OCI-LY7 (cell line): Measurements from ENCODE around the gene GAMT. TPM values are rescaled to one million over a fixed set of nuclear protein-coding genes. Genes with fewer than 3 reads are reported as not detected.

Experiments
- BruUV-seq: library from RNA; stranded (reverse); fragments of 400-500 nt; replicated peaks from 2 replicates; lab custom pipeline; 2021; lab: Mats Ljungman, UMichigan
- CTCF ChIA-PET: fragments of 300-600 bp; sonication (Branson Sonifier 250); formaldehyde crosslinking; loops from one replicate; lab custom pipeline; 2022; ENCODE audit warnings: antibody characterized with exemption; ENCODE audit not compliant: unreplicated experiment; lab: Charles Lee
- POLR2A ChIA-PET: fragments of 300-600 bp; sonication (Branson Sonifier 250); formaldehyde crosslinking; loops from one replicate; lab custom pipeline; 2022; ENCODE audit warnings: antibody characterized with exemption; lab: Charles Lee
- DNase-seq: peaks from one replicate; pipeline ENCODE4 v3.0.0-alpha.2; 2015; ENCODE audit warnings: low spot score
- H2AFZ ChIP-seq: fragments of 200-600 bp; sonication (generic), shearing (Covaris generic); 2 replicates; pipeline ENCODE4 v1.6.1; 2014; ENCODE audit warnings: mild to moderate bottlenecking, antibody characterized with exemption, low read length, moderate library complexity
- H3K27ac ChIP-seq: fragments of 200-600 bp; sonication (generic); 2 replicates; pipeline ENCODE4 v1.5.1; 2014; ENCODE audit warnings: mixed run types, low read depth, mild to moderate bottlenecking, moderate library complexity, low read length, inconsistent platforms; ENCODE audit not compliant: poor library complexity, severe bottlenecking
- H3K36me3 ChIP-seq: fragments of 200-600 bp; sonication (generic); 2 replicates; pipeline ENCODE4 v1.6.1; 2014; ENCODE audit warnings: mild to moderate bottlenecking, antibody characterized with exemption, low read length, moderate library complexity, mixed read lengths; ENCODE audit not compliant: insufficient read depth
- H3K4me1 ChIP-seq: fragments of 200-600 bp; sonication (generic); 2 replicates; pipeline ENCODE4 v1.5.1; 2014; ENCODE audit warnings: mild to moderate bottlenecking, low read length; ENCODE audit not compliant: insufficient read depth, poor library complexity, severe bottlenecking
- H3K4me2 ChIP-seq: fragments of 200-600 bp; sonication (generic); 2 replicates; pipeline ENCODE4 v1.6.1; 2014; ENCODE audit warnings: mild to moderate bottlenecking, low read length
- H3K4me3 ChIP-seq: fragments of 200-600 bp; sonication (generic); 2 replicates; pipeline ENCODE4 v1.5.1; 2014; ENCODE audit warnings: mild to moderate bottlenecking, low read depth, low read length; ENCODE audit not compliant: poor library complexity, severe bottlenecking
- H3K79me2 ChIP-seq: fragments of 200-600 bp; sonication (generic); 2 replicates; pipeline ENCODE4 v1.6.1; 2016; ENCODE audit warnings: low read depth, mild to moderate bottlenecking, low read length, moderate library complexity, mixed read lengths; ENCODE audit not compliant: insufficient read depth
- H3K9me2 ChIP-seq: fragments of 200-600 bp; sonication (generic); 2 replicates; pipeline ENCODE4 v1.6.1; 2016; ENCODE audit warnings: mild to moderate bottlenecking, low read length, mixed read lengths; ENCODE audit not compliant: insufficient read depth
- H3K9me3 ChIP-seq: fragments of 200-600 bp; sonication (generic); 2 replicates; pipeline ENCODE4 v1.6.1; 2014; ENCODE audit warnings: mild to moderate bottlenecking, mixed run types, low read length, mixed read lengths
- H4K20me1 ChIP-seq: fragments of 200-600 bp; sonication (generic); 2 replicates; pipeline ENCODE4 v1.6.1; 2014; ENCODE audit warnings: mild to moderate bottlenecking, antibody characterized with exemption, low read length, moderate library complexity, mixed read lengths; ENCODE audit not compliant: insufficient read depth
- EZH2phosphoT487 ChIP-seq: fragments of 200-600 bp; sonication (generic); IDR thresholded peaks from 2 replicates; pipeline ENCODE4 v1.6.1; 2018; ENCODE audit warnings: low read depth, borderline replicate concordance, mild to moderate bottlenecking, mixed run types, antibody characterized with exemption, low read length, moderate library complexity, mixed read lengths
- intact Hi-C: fragments of 100-400 bp; cut with micrococcal nuclease; formaldehyde crosslinking; loops from one replicate; pipeline ENCODE4 v1.10.0; 2022; ENCODE audit not compliant: unreplicated experiment
- total RNA-seq, 2 experiments: library from RNA; depleted of rRNA in 1 of 2; stranded (reverse); fragments of >200 nt in 1 of 2; shearing (Covaris generic) in 1 of 2; gene quantifications; 2 replicates each; pipeline ENCODE4 v1.2.3, GENCODE V29; 2014 to 2022
- TF ChIP-seq, protein P1 (sequence below): fragments of 200-600 bp; sonication (generic); conservative IDR thresholded peaks from 2 replicates; pipeline ENCODE4 v1.5.1; 2014; ENCODE audit warnings: mild to moderate bottlenecking, antibody characterized with exemption, low read length, moderate library complexity, mixed read lengths

GAMT gene
- total RNA-seq, 2 experiments from 2014 or later: 14.4 to 27.5 TPM

DNA sequence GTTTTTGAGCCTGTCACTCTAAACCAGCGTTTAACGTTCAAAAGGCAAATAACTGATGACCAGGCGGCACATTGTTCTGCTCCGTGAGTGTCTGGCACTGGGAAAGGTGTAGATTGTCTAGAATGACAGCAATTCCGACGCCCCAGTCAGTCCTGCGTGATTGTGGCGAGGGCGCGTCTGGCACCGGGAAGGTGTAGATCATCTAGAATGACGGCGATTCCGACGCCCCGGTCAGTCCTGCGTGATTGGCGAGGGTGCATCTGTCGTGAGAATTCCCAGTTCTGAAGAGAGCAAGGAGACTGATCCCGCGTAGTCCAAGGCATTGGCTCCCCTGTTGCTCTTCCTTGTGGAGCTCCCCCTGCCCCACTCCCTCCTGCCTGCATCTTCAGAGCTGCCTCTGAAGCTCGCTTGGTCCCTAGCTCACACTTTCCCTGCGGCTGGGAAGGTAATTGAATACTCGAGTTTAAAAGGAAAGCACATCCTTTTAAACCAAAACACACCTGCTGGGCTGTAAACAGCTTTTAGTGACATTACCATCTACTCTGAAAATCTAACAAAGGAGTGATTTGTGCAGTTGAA is 43.7 kb downstream of the GAMT start:
- DNase-seq: no peak
- Histone ChIP-seq H3K79me2 (peaks cover 15% of the 10 kb centered on the region; the same call in 1 of the 2 replicates), H3K4me3 (no peak overlapping the region), H3K9me3 (no peaks in the 10 kb centered on the region), H3K36me3 (peaks cover 61% of the 10 kb centered on the region), H3K4me2 (no peak overlapping the region), H3K4me1 (peaks cover 23% of the 10 kb centered on the region), H3K9me2 (no peaks in the 10 kb centered on the region), H2AFZ (no peak overlapping the region), H3K27ac (no peak overlapping the region), H4K20me1 (no peaks in the 10 kb centered on the region)
- ChIA-PET POLR2A (interaction anchor here (0.7 to 0.8 kb wide), 2 partner anchors 12 to 164 kb away, joined by 3 read pairs; no protein-coding TSS in a partner anchor), CTCF (no interaction called here)
- no TSS peak for BruUV-seq
- TF ChIP-seq EZH2phosphoT487: no peak
- TF ChIP-seq, protein P1, sequence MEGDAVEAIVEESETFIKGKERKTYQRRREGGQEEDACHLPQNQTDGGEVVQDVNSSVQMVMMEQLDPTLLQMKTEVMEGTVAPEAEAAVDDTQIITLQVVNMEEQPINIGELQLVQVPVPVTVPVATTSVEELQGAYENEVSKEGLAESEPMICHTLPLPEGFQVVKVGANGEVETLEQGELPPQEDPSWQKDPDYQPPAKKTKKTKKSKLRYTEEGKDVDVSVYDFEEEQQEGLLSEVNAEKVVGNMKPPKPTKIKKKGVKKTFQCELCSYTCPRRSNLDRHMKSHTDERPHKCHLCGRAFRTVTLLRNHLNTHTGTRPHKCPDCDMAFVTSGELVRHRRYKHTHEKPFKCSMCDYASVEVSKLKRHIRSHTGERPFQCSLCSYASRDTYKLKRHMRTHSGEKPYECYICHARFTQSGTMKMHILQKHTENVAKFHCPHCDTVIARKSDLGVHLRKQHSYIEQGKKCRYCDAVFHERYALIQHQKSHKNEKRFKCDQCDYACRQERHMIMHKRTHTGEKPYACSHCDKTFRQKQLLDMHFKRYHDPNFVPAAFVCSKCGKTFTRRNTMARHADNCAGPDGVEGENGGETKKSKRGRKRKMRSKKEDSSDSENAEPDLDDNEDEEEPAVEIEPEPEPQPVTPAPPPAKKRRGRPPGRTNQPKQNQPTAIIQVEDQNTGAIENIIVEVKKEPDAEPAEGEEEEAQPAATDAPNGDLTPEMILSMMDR: no peak
- intact Hi-C loops: no loop called here

DNA sequence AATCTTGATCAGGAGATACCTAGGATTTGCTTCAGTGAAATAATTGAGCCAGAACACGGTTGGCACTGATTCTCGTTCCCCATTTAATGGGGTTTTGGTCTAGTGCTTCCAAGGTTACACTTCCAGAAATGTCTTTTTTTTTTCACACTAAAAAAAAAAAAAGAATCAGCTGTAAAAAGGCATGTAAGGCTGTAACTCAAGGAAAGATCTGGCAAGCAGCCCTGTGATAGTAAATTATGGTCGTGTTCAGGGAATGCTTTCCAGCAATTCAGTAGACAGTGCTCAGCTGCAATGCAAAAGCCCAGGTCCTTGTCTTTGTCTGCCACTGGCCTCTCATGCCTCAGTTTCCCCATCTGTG is 44.9 kb downstream of the GAMT start:
- TF ChIP-seq, protein P1: no peak
- no peak for TF ChIP-seq EZH2phosphoT487
- Histone ChIP-seq H2AFZ (no peak overlapping the region), H3K27ac (no peak overlapping the region), H4K20me1 (no peaks in the 10 kb centered on the region), H3K9me3 (no peaks in the 10 kb centered on the region), H3K4me3 (peak overlapping the region; percentile 77), H3K4me1 (peaks cover 23% of the 10 kb centered on the region), H3K36me3 (peaks cover 50% of the 10 kb centered on the region), H3K4me2 (peak overlapping the region; percentile 79), H3K9me2 (no peaks in the 10 kb centered on the region), H3K79me2 (peaks cover 15% of the 10 kb centered on the region; the same call in 1 of the 2 replicates)
- POLR2A ChIA-PET: no interaction called here
- CTCF ChIA-PET: no interaction called here
- BruUV-seq: no TSS peak
- intact Hi-C loops: no loop called here
- no peak for DNase-seq
